Activated CD4-positive, alpha-beta T cell treated with anti-CD3 and anti-CD28 coated beads for 36 hours (primary cell): Measurements from ENCODE around the gene MYOD1. TPM values are rescaled to one million over a fixed set of nuclear protein-coding genes. Genes with fewer than 3 reads are reported as not detected.

Experiments used
- ATAC-seq: fragments of 200-7000 bp; cut with Tn5 transposase; one replicate; pipeline ENCODE4 v1.10.0; 2021; ENCODE audit warnings: mild to moderate bottlenecking, moderate library complexity
- CTCF ChIA-PET: fragments of 350-600 bp; sonication (Branson Sonifier 250); formaldehyde crosslinking; loops from one replicate; lab custom pipeline; 2021; ENCODE audit warnings: antibody characterized with exemption; lab: Charles Lee
- POLR2A ChIA-PET: fragments of 350-600 bp; sonication (Branson Sonifier 250); formaldehyde crosslinking; loops from one replicate; lab custom pipeline; 2021; ENCODE audit warnings: antibody characterized with exemption, inconsistent platforms; lab: Charles Lee
- DNase-seq: peaks from one replicate; pipeline ENCODE4 v3.0.0-alpha.2; 2020
- H3K27ac Mint-ChIP-seq: one replicate; pipeline ENCODE4 v1.8.0; 2021; ENCODE audit warnings: mixed read lengths
- H3K27me3 Mint-ChIP-seq: one replicate; pipeline ENCODE4 v1.8.0; 2021; ENCODE audit warnings: mixed read lengths
- H3K36me3 Mint-ChIP-seq: one replicate; pipeline ENCODE4 v1.8.0; 2021; ENCODE audit warnings: low read depth, mixed read lengths
- H3K4me1 Mint-ChIP-seq: one replicate; pipeline ENCODE4 v1.8.0; 2021; ENCODE audit warnings: mixed read lengths
- H3K4me3 Mint-ChIP-seq: one replicate; pipeline ENCODE4 v1.8.0; 2021; ENCODE audit warnings: mild to moderate bottlenecking, moderate library complexity, mixed read lengths
- H3K9me3 Mint-ChIP-seq: one replicate; pipeline ENCODE4 v1.8.0; 2021; ENCODE audit warnings: low read depth, mixed read lengths
- intact Hi-C, 2 experiments: fragments of 100-400 bp; cut with DNase I in 1 of 2; cut with micrococcal nuclease in 1 of 2; formaldehyde crosslinking; loops; one replicate each; pipeline versions ENCODE4 v1.14.2 to v1.15.1; 2022 to 2024; cut with DNase I, micrococcal nuclease
- total RNA-seq, 2 experiments: library from RNA; stranded (reverse); gene quantifications; one replicate each; pipeline ENCODE4 v1.2.3, GENCODE V29; 2021

Gene MYOD1
- total RNA-seq, 2 experiments from 2014 or later: not detected

- Mint-ChIP-seq H3K4me3 (no peak overlapping the region), H3K27ac (no peak overlapping the region), H3K9me3 (no peaks in the 10 kb centered on the region), H3K4me1 (no peaks in the 10 kb centered on the region), H3K36me3 (no peaks in the 10 kb centered on the region), H3K27me3 (peaks cover 36% of the 10 kb centered on the region)
- intact Hi-C loops: no loop called here
- ChIA-PET CTCF (interaction anchor here (0.7 kb wide), 1 partner anchor 246 kb away, joined by 3 read pairs; no protein-coding TSS in a partner anchor), POLR2A (no interaction called here)
- DNase-seq (no peak), ATAC-seq (no peak)
These were observed 4.9 kb downstream of the MYOD1 start for GRCh38 chr11:17724020-17724908.

DNA sequence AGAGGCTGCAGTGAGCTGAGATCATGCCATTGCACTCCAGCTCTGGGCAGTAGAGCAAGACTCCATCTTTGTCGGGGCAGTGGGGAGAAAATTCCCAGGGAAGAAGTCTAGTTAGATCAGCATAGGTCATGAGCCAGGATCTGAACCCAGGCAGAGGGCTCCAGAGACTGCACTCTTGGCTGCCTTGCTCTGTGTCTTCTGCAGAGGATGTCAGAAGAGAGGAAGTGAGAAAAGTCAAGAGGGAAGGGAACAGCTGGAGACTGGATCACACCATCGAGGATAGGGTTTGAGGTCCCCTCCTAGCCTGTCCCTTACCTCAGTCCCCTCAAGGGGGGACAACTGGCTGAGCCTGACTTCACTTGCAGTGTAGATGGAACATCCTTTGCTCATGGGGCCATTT, 5.8 kb downstream of the MYOD1 start:
- Mint-ChIP-seq H3K4me3 (no peak overlapping the region), H3K27ac (no peak overlapping the region), H3K4me1 (no peaks in the 10 kb centered on the region), H3K9me3 (no peaks in the 10 kb centered on the region), H3K27me3 (peaks cover 36% of the 10 kb centered on the region), H3K36me3 (no peaks in the 10 kb centered on the region)
- CTCF ChIA-PET: interaction anchor here (0.5 to 0.7 kb wide), 2 partner anchors 8 to 247 kb away, joined by 3 read pairs; no protein-coding TSS in a partner anchor
- intact Hi-C loops: no loop called here
- no peak for ATAC-seq
- POLR2A ChIA-PET: no interaction called here
- DNase-seq: no peak

- no peak overlapping the region for H3K4me3 Mint-ChIP-seq
- intact Hi-C loops: loop anchor here (1.0 to 2.0 kb wide), 2 partner anchors 131 to 377 kb away; partner anchors contain the start of gene SAAL1 (in 1 of the 2)
- no peak for ATAC-seq
- no peaks in the 10 kb centered on the region for H3K9me3 Mint-ChIP-seq
- H3K36me3 Mint-ChIP-seq: no peaks in the 10 kb centered on the region
- H3K27me3 Mint-ChIP-seq: peaks cover 36% of the 10 kb centered on the region
- ChIA-PET CTCF (interaction anchor here (0.6 to 7.6 kb wide), 22 partner anchors 10 to 303 kb away, joined by 3 to 115 read pairs (median 4); no protein-coding TSS in a partner anchor), POLR2A (no interaction called here)
- H3K27ac Mint-ChIP-seq: no peak overlapping the region
- H3K4me1 Mint-ChIP-seq: peaks cover 5% of the 10 kb centered on the region
- no peak for DNase-seq
These were observed 10.8 kb downstream of the MYOD1 start for GRCh38 chr11:17730137-17730536.

GRCh38 chr11:17730608-17731462, 11.5 kb downstream of the MYOD1 start:
- peak; percentile 88 for ATAC-seq
- peaks cover 5% of the 10 kb centered on the region for H3K4me1 Mint-ChIP-seq
- H3K27me3 Mint-ChIP-seq: peaks cover 36% of the 10 kb centered on the region
- no peaks in the 10 kb centered on the region for H3K36me3 Mint-ChIP-seq
- ChIA-PET POLR2A (no interaction called here), CTCF (interaction anchor here (0.5 to 7.6 kb wide), 39 partner anchors 11 to 380 kb away, joined by 3 to 115 read pairs (median 4); no protein-coding TSS in a partner anchor)
- no peak overlapping the region for H3K4me3 Mint-ChIP-seq
- no peak overlapping the region for H3K27ac Mint-ChIP-seq
- no peaks in the 10 kb centered on the region for H3K9me3 Mint-ChIP-seq
- intact Hi-C loops: loop anchor here (1.0 to 2.0 kb wide), 3 partner anchors 132 to 376 kb away; partner anchors contain the start of gene SAAL1 (in 1 of the 2)
- DNase-seq: peak; percentile 84

DNA sequence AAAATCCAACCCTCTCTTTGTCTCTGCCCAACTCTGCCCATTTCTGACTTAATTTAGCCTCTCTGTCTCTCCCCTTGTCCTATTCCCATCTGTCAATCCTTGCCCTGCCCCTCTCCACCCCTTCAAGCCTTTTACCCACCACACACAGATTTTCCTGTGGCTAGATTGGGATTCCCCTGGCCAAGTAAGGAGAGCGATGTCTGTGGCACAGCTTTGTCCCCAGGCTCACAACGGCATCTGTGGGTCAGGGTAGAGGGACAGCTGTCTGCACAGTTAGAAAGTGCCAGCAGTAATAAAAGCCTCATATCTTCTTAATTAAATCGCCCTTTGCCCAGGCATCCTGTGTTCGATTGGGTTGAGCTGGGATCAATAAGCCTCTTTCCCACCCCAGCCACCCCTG, 13.9 kb downstream of the MYOD1 start:
- H3K9me3 Mint-ChIP-seq: no peaks in the 10 kb centered on the region
- H3K27me3 Mint-ChIP-seq: peaks cover 47% of the 10 kb centered on the region
- H3K4me1 Mint-ChIP-seq: peaks cover 5% of the 10 kb centered on the region
- no peaks in the 10 kb centered on the region for H3K36me3 Mint-ChIP-seq
- ATAC-seq: no peak
- intact Hi-C loops: no loop called here
- DNase-seq: no peak
- ChIA-PET CTCF (interaction anchor here (0.7 to 7.6 kb wide), 2 partner anchors 132 to 246 kb away, joined by 3 to 115 read pairs; no protein-coding TSS in a partner anchor), POLR2A (no interaction called here)
- H3K27ac Mint-ChIP-seq: no peak overlapping the region
- no peak overlapping the region for H3K4me3 Mint-ChIP-seq

DNA sequence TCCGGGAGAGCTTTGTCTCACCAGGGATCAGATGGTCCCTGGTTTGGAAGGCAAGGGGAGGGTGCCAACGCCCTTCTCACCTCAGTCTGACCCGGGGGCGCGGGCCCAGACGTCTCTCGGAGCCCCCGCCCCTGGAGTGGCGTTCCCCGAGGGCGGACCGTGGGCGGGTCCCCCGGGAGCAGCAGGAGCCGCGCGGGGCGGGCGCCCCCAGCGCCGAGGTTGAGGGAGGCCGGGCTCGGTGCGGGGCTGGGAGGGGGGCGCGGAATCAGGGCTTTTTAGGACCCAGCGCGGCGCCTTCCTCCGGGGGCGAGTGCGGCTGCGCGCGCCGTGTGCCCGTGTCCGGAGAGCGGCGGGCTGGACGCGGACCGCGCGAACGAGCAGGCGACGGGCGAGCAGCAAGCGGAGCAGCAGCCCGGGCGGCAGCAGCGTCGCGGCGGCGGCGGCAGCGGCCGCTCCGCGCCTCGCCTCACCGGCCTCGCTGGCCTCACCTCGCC, 15.1 kb downstream of the MYOD1 start, which contains the start of gene KCNC1:
Gene KCNC1 (plus strand): TSS at position 364 of the 494 bp plus-strand sequence. CDS start 1,222 bp downstream, outside the sequence.
- DNase-seq (no peak), ATAC-seq (no peak)
- Mint-ChIP-seq H3K4me1 (peaks cover 5% of the 10 kb centered on the region), H3K27ac (no peak within 1 kb of the TSS), H3K27me3 (peaks cover 46% of the 10 kb centered on the region), H3K9me3 (no peaks in the 10 kb centered on the region), H3K4me3 (peak within 1 kb of the TSS; percentile 31), H3K36me3 (no peaks in the 10 kb centered on the region)
- POLR2A ChIA-PET: no interaction called here
- intact Hi-C loops: no loop called here
- CTCF ChIA-PET: interaction anchor here (1.0 to 7.6 kb wide), 2 partner anchors 14 to 245 kb away, joined by 4 to 115 read pairs; no protein-coding TSS in a partner anchor

- Mint-ChIP-seq H3K36me3 (no peaks in the 10 kb centered on the region), H3K27ac (no peak overlapping the region), H3K27me3 (peaks cover 45% of the 10 kb centered on the region), H3K4me1 (peaks cover 5% of the 10 kb centered on the region), H3K4me3 (no peak overlapping the region), H3K9me3 (no peaks in the 10 kb centered on the region)
- ATAC-seq (peak; percentile 66), DNase-seq (peak; percentile 71)
- ChIA-PET POLR2A (no interaction called here), CTCF (interaction anchor here (1.0 to 7.6 kb wide), 2 partner anchors 15 to 244 kb away, joined by 4 to 115 read pairs; no protein-coding TSS in a partner anchor)
- intact Hi-C loops: no loop called here
These were observed 15.8 kb downstream of the MYOD1 start for GRCh38 chr11:17734986-17735817.

- H3K4me1 Mint-ChIP-seq: peaks cover 5% of the 10 kb centered on the region
- intact Hi-C loops: no loop called here
- ATAC-seq (no peak), DNase-seq (no peak)
- no peak overlapping the region for H3K27ac Mint-ChIP-seq
- POLR2A ChIA-PET: no interaction called here
- CTCF ChIA-PET: interaction anchor here (7.6 kb wide), 1 partner anchor 243 kb away, joined by 115 read pairs; no protein-coding TSS in a partner anchor
- H3K4me3 Mint-ChIP-seq: no peak overlapping the region
- no peaks in the 10 kb centered on the region for H3K9me3 Mint-ChIP-seq
- peaks cover 44% of the 10 kb centered on the region for H3K27me3 Mint-ChIP-seq
- H3K36me3 Mint-ChIP-seq: no peaks in the 10 kb centered on the region
These were observed 16.6 kb downstream of the MYOD1 start for GRCh38 chr11:17735818-17736578.

DNA sequence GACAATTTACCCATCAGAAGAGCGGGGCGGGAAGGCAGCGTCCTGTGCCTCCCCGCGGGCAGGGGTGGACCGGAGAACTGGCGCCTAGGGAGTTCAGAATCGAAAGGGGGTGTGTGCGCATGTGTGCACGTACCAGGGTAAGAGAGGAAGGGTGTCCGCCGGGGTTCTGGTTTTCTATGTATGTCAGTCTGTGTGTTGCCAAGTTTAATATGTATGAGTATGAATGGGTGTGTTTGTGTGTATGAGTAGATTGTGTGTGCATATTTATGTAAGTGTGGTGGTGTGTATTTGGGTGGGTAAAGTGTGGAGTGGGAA, 17.2 kb downstream of the MYOD1 start:
- intact Hi-C loops: no loop called here
- ChIA-PET CTCF (interaction anchor here (7.6 kb wide), 1 partner anchor 243 kb away, joined by 115 read pairs; no protein-coding TSS in a partner anchor), POLR2A (no interaction called here)
- Mint-ChIP-seq H3K4me1 (peaks cover 5% of the 10 kb centered on the region), H3K9me3 (no peaks in the 10 kb centered on the region), H3K27me3 (peaks cover 44% of the 10 kb centered on the region), H3K36me3 (no peaks in the 10 kb centered on the region), H3K27ac (no peak overlapping the region), H3K4me3 (no peak overlapping the region)
- no peak for ATAC-seq
- DNase-seq: no peak
